Liver (tissue), 3 donors: Measurements from ENCODE around the gene CPAMD8.

Experiments used
- CTCF ChIP-seq: fragments of 150-350 bp; IDR thresholded peaks from 2 replicates; pipeline ENCODE4 v1.5.1; 2017; ENCODE audit warnings: improper control_type of control experiment, low read depth, low read length; ENCODE audit not compliant: missing input control
- GABPA ChIP-seq, 2 donors: IDR thresholded peaks in 1 of 2; conservative IDR thresholded peaks in 1 of 2; 2 replicates each; pipeline ENCODE4 v1.6.1; 2016; ENCODE audit warnings: antibody characterized with exemption in 2 of 2, mild to moderate bottlenecking in 1 of 2, moderate library complexity in 1 of 2
- TF ChIP-seq, protein P1 (sequence below): IDR thresholded peaks from 2 replicates; pipeline ENCODE4 v1.6.1; 2016; ENCODE audit warnings: antibody characterized with exemption, mild to moderate bottlenecking
- donor health status: healthy.
- donor health status: healthy.

GRCh38 chr19:16861834-16862233 lies 164.8 kb downstream of the CPAMD8 start:
- TF ChIP-seq GABPA (IDR thresholded peaks at IDR 0.05 in 1 of 2, conservative IDR thresholded peaks at IDR 0.05 in 1 of 2), result no peak
- no peak for TF ChIP-seq CTCF
- TF ChIP-seq, protein P1, sequence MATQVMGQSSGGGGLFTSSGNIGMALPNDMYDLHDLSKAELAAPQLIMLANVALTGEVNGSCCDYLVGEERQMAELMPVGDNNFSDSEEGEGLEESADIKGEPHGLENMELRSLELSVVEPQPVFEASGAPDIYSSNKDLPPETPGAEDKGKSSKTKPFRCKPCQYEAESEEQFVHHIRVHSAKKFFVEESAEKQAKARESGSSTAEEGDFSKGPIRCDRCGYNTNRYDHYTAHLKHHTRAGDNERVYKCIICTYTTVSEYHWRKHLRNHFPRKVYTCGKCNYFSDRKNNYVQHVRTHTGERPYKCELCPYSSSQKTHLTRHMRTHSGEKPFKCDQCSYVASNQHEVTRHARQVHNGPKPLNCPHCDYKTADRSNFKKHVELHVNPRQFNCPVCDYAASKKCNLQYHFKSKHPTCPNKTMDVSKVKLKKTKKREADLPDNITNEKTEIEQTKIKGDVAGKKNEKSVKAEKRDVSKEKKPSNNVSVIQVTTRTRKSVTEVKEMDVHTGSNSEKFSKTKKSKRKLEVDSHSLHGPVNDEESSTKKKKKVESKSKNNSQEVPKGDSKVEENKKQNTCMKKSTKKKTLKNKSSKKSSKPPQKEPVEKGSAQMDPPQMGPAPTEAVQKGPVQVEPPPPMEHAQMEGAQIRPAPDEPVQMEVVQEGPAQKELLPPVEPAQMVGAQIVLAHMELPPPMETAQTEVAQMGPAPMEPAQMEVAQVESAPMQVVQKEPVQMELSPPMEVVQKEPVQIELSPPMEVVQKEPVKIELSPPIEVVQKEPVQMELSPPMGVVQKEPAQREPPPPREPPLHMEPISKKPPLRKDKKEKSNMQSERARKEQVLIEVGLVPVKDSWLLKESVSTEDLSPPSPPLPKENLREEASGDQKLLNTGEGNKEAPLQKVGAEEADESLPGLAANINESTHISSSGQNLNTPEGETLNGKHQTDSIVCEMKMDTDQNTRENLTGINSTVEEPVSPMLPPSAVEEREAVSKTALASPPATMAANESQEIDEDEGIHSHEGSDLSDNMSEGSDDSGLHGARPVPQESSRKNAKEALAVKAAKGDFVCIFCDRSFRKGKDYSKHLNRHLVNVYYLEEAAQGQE, result no peak
